Fibroblast of peridontal ligament (primary cell): ENCODE results near the gene ZNF200.
"Not testable (repeated sequence)": the region's sequence is repeated elsewhere in the genome, so short reads cannot be mapped to it uniquely, and the experiment has no call there.

ENCODE experiments used
- DNase-seq: peaks from one replicate; pipeline ENCODE4 v3.0.0-alpha.2; 2010; ENCODE audit errors: extremely low read depth

The ZNF200 gene

GRCh38 chr16:3254309-3254708 is 19.4 kb upstream of the ZNF200 start:
- DNase-seq = no peak

GRCh38 chr16:3252967-3253366 is 18.0 kb upstream of the ZNF200 start:
- no peak for DNase-seq

DNA sequence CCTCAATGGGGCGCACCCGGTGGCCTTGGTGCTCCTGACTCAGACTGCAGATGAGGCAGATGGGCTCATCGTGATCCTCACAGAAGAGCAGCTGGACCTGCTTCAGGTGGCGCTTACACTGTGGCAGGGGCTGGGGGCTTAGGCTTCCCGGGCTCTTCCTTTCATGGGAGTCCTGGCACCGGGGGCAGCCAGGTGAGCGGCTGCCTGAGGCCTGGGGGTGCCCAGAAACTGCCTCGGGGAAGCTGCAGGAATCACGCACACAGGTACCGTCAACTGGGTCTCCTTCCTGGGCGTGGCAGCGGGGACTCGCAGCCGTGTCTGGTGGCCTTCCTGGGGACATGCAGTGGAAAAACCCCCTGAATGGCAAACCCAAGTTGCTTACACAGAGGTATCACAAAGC is 14.5 kb upstream of the ZNF200 start:
- DNase-seq = no peak

- DNase-seq = no peak
These were observed 14.1 kb upstream of the ZNF200 start for GRCh38 chr16:3249020-3249419.

- DNase-seq = no peak
These were observed 13.6 kb upstream of the ZNF200 start for GRCh38 chr16:3248596-3248995.

DNA sequence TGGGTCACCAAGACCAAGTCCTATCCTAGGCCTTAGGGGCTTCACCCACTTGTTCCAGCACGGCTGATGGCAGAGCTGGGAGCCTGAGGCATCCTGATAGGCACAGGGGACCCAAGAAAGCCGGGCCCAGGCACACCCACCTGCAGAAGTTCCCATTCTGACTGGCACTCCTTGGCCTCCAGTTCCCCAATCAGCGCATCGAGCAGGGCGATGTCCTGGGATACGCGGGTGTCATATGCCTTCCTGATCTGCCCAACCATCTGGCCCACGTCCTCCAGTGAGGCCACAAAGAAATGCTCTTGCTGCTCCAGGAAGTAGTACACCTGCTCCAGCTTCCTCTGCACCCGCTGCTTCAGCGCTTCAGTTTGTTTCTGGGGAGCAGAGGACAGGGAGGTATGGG is 11.9 kb upstream of the ZNF200 start:
- DNase-seq = no peak

DNA sequence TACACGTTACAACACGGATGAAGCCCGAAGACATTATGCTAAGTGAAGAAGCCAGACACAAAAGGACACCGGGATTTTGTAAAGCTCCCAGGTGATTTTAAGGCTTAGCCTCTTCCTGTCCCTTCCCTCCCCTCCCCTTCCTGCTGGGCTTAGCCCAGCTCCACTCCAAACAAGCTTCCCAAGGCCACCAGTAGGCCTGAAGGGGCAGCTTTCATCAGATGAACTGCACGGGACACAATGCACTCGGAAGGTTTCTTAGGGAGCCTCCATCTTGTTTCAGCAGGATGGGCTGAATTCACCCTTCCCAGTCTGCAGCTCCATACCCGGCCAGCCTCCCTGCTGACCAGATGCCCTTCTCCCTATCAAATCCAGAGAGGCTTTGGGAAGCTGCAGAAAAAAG is 11.0 kb upstream of the ZNF200 start:
- DNase-seq = no peak

- DNase-seq = no peak
These were observed 8.9 kb upstream of the ZNF200 start for GRCh38 chr16:3243882-3244281.

- DNase-seq = no peak
These were observed 7.8 kb upstream of the ZNF200 start for GRCh38 chr16:3242709-3243108.

- DNase-seq = no peak
These were observed 6.8 kb upstream of the ZNF200 start for GRCh38 chr16:3241761-3242160.

GRCh38 chr16:3235856-3236669 is 1.1 kb upstream of the ZNF200 start:
- no peak for DNase-seq

DNA sequence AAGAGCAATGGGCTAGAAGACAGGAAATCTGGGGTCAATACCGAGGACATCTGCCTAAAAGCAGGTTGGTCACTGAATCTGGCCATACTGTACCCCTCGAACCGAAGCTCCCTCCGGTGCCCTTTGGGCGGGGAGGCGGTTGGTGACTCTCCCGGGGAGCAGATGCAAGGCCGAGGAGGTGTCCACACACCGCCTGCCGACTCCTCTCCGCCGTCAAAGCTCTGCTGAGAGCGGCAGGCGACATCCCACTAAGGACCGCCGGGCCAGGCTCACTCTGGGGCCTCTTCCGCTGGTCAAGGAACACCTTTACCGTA is 458 bp downstream of the ZNF200 start:
- DNase-seq = no peak

DNA sequence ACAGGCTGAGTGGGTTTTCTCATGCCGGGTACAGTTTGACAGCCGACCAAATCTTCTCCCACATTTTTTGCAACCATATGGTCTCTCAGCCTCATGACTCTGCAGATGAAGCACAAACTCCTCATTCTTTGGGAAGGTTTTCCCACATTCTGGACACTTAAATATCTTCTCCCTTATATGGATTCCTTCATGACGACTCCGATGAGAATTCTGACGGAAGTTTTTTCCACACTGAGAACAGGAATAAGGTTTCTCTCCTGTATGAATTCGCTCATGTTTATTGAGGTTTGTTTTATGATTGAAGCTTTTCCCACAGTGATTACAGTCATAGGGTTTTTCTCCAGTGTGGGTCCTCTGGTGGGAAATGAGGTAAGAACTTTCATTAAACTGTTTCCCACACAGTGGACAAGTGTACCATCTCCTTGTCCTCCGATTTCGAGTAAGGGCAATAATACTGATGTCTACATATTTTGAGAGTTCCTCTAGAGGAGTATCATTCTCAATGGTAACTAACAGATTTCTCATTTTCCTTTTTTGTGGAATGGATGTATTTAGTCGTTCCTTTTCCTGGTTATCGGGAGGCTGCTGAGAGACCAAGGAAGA is 10.9 kb downstream of the ZNF200 start:
- peak; percentile 6 for DNase-seq

- DNase-seq = no peak
These were observed 14.1 kb downstream of the ZNF200 start for GRCh38 chr16:3220839-3221238.

GRCh38 chr16:3216263-3216640 is 18.7 kb downstream of the ZNF200 start:
- DNase-seq = no peak

- no peak for DNase-seq
These were observed 19.2 kb downstream of the ZNF200 start for GRCh38 chr16:3215601-3216262.

DNA sequence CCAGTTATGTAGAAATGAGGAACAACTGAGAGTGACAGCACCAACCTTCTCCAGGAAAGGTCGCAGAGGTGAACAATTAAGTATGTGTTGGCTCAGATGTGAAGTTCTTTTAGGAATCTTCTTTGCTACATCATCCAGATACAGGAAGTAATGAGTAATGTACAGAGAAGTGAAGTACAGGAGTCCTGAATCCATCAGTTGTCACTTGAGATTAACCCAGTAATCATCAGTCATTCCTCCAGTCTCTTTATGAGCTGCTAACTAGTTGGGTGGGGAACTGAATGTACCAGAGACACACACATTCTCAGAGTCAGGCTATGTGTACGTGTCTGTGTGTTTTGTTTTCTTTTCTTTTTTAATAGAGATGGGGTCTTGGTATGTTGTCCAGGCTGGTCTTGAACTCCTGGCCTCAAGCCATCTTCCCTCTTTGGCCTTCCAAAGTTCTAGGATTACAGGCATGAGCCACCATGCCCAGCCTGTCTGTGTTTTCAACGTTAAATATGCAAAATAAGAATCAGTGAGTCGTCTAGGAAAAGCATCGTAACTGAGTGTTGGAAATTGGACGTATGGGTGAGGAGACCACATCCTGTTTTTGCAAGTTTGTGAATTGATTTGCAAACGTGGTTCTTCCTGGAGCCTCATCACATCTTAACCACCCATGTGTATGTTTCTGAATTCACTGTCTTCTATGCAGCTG is 19.9 kb downstream of the ZNF200 start:
- no peak for DNase-seq

DNA sequence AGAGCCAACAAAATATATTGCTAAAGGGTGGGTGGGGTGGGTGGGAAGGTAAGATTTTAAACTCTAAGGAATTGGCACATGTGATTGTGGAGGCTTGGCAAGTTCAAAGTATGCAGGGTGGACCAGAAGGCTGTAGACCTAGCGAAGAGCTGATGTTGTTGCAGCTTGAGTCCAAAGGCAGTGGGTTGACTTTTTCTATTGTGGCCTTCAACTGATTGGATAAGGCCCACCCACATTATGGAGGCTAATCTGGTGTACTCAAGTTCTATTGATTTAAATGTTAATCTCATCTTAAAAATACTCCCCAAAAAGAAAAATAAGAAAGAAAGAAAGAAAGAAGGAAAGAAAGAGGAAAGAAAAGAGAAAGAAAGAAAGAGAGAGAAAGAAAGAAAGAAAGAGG is 22.4 kb downstream of the ZNF200 start:
- no peak for DNase-seq

DNA sequence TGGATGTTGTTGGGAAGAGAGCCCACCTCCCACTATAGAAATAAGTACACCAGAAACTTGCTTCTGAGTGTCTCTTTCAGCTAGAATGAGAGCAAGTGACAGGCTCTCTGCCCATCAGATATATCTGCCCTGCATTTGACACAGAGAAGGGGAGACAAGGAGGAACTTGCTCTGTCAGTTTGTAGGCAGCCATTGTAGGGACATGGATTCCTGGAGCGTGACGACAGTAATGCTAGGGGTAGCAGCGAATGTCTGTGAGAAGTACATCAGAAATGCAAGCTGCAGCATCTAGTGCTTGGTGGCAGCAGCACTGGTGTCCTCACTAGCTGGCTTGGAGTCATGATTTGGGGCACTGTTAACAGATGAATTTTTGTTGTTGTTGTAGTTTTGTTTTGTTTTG is 23.0 kb downstream of the ZNF200 start:
- no peak for DNase-seq

DNA sequence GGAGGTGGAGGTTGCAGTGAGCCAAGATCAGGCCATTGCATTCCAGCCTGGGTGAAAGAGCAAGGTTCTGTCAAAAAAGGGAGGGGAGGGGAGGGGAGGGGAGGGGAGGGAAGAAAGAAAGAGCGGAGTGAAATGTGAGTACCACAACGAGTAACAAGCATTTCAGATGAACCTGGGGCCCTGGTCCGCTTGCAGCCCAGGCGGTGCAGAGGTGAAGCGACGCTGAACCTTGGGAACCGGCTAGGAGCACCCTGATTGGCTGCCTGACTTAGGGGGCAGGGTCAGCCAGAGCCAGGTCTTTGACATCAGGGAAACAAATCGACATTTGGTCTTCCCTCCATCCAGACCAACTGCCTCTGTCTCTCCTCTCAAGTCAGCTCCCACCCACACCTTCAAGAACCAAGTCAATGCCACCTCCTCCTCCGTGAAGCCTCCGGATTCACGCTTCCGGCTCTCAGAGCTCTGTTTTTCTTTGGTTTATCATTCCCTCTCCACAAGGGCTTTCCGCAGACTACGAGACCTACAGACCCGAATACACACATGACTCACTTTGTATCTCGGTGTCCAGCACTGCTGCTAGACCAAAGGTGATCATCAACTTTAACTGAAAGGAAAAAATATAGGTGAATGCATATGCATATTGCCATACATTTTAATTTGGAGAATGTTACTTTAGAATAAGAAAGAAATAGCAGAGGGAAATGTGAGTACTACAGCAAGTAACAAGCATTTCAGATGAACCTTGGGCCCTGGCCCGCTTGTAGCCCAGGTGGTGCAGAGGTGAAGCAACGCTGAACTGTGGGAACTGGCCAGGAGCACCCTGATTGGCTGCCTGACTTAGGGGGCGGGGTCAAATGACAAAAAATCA is 27.6 kb downstream of the ZNF200 start:
- DNase-seq = no peak

- DNase-seq = not testable (repeated sequence)
These were observed 29.0 kb downstream of the ZNF200 start for GRCh38 chr16:3205939-3206338.
